A673 (cell line): ENCODE data around the gene ATP6V1A. TPM values are rescaled to one million over a fixed set of nuclear protein-coding genes. Genes with fewer than 3 reads are reported as not detected.

Experiments used
- BruUV-seq: library from RNA; stranded (reverse); fragments of 400-500 nt; replicated peaks from 2 replicates; lab custom pipeline; 2021; lab: Mats Ljungman, UMichigan
- CTCF ChIA-PET: fragments of 300-600 bp; sonication (Branson Sonifier 250); formaldehyde crosslinking; loops from one replicate; lab custom pipeline; 2022; ENCODE audit warnings: antibody characterized with exemption; lab: Charles Lee
- POLR2A ChIA-PET: fragments of 300-600 bp; sonication (Branson Sonifier 250); formaldehyde crosslinking; loops from one replicate; lab custom pipeline; 2022; ENCODE audit warnings: antibody characterized with exemption; ENCODE audit not compliant: low non-redundant PET; lab: Charles Lee
- DNase-seq: peaks from one replicate; pipeline ENCODE4 v3.0.0-alpha.2; 2015; ENCODE audit warnings: low spot score
- H3K27ac ChIP-seq: fragments of 200-600 bp; sonication (generic); 2 replicates; pipeline ENCODE4 v1.5.1; 2016; ENCODE audit warnings: mixed run types, low read depth, mild to moderate bottlenecking, mixed read lengths, antibody characterized with exemption, low read length; ENCODE audit not compliant: poor library complexity, severe bottlenecking
- H3K27me3 ChIP-seq: fragments of 200-600 bp; sonication (generic); replicated peaks from 2 replicates; pipeline ENCODE4 v1.6.1; 2017; ENCODE audit warnings: mixed run types, low read depth, mild to moderate bottlenecking, mixed read lengths, antibody characterized with exemption, low read length; ENCODE audit not compliant: insufficient read depth, poor library complexity
- H3K36me3 ChIP-seq: fragments of 200-600 bp; sonication (generic); 2 replicates; pipeline ENCODE4 v1.6.1; 2016; ENCODE audit warnings: mixed run types, mild to moderate bottlenecking, mixed read lengths, antibody characterized with exemption, low read length; ENCODE audit not compliant: insufficient read depth, poor library complexity, severe bottlenecking
- H3K4me1 ChIP-seq: fragments of 200-600 bp; sonication (generic); 2 replicates; pipeline ENCODE4 v1.6.1; 2017; ENCODE audit warnings: mixed run types, mild to moderate bottlenecking, mixed read lengths, antibody characterized with exemption, low read length; ENCODE audit not compliant: insufficient read depth, poor library complexity, severe bottlenecking
- H3K4me3 ChIP-seq: fragments of 200-600 bp; sonication (generic); 2 replicates; pipeline ENCODE4 v1.5.1; 2016; ENCODE audit warnings: low read depth, mixed run types, mild to moderate bottlenecking, mixed read lengths, low read length; ENCODE audit not compliant: poor library complexity, severe bottlenecking
- H3K9me3 ChIP-seq: fragments of 200-600 bp; sonication (generic); 2 replicates; pipeline ENCODE4 v1.6.1; 2016; ENCODE audit warnings: mixed run types, low read depth, mild to moderate bottlenecking, mixed read lengths, antibody characterized with exemption, low read length; ENCODE audit not compliant: poor library complexity, severe bottlenecking
- EZH2 ChIP-seq: fragments of 200-600 bp; sonication (generic); IDR thresholded peaks from 2 replicates; pipeline ENCODE4 v1.6.1; 2017; ENCODE audit warnings: borderline replicate concordance, low read depth, mild to moderate bottlenecking, mixed read lengths, antibody characterized with exemption, low read length; ENCODE audit not compliant: poor library complexity, severe bottlenecking
- intact Hi-C: fragments of 100-400 bp; cut with micrococcal nuclease; formaldehyde crosslinking; loops from one replicate; pipeline ENCODE4 v1.10.0; 2022; ENCODE audit not compliant: unreplicated experiment
- total RNA-seq: library from RNA; stranded (reverse); gene quantifications from 2 replicates; pipeline ENCODE4 v1.2.3, GENCODE V29; 2021
- TF ChIP-seq, protein P1 (sequence below): fragments of 300-800, 200-600 bp; sonication (generic); conservative IDR thresholded peaks from 2 replicates; pipeline ENCODE4 v1.5.1; 2017; ENCODE audit warnings: low read depth, mild to moderate bottlenecking, antibody characterized with exemption, low read length, moderate library complexity, mixed read lengths

ATP6V1A gene
- total RNA-seq, 1 experiment from 2014 or later: 69.4 TPM

DNA sequence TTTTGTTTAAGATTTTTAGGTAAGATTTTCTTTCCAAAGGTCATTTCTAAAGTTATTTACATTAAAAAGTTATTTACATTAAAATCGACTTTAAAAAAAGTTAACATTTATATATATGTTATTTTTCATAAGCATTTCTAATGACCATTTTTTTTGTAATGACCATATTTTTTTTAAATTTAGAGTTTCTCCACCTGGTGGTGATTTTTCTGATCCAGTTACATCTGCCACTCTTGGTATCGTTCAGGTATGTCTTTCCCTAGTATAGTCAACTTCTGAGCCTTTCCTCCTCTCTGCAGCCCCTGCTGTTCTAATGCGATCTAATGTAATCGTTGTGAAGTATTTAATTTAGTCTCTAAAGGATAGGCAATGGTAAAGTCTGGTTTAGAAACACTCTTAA lies 48.9 kb downstream of the ATP6V1A start:
- H3K9me3 ChIP-seq: no peaks in the 10 kb centered on the region
- intact Hi-C loops: no loop called here
- CTCF ChIA-PET: no interaction called here

DNA sequence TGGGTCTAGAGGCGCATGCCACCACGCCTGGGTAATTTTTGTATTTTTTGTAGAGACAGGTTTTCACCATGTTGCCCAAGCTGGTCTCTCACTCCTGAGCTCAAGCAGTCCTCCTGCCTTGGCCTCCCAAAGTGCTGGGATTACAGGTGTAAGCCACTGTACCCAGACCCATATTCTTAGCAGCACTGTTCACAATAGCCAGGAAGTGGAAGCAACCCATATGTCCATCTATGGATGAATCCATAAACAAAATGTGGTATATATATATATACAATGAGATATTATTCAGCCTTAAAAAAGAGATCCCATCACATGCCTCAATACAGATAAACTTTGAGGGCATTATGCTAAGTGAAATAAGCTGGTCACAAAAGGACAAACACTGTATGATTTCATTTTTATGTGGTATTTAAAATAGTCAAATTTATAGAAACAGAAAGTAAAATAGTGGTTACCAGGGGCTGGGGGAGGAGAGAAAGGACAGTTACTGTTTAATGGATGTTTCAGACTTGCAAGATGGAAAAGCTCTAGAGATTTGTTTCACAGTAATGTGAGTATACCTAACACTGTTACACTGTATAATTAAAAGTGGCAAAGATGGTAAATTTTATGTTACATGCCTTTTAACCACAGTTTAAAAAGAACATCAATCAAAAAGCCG lies 56.1 kb downstream of the ATP6V1A start:
- TF ChIP-seq EZH2: no peak
- TF ChIP-seq, protein P1, sequence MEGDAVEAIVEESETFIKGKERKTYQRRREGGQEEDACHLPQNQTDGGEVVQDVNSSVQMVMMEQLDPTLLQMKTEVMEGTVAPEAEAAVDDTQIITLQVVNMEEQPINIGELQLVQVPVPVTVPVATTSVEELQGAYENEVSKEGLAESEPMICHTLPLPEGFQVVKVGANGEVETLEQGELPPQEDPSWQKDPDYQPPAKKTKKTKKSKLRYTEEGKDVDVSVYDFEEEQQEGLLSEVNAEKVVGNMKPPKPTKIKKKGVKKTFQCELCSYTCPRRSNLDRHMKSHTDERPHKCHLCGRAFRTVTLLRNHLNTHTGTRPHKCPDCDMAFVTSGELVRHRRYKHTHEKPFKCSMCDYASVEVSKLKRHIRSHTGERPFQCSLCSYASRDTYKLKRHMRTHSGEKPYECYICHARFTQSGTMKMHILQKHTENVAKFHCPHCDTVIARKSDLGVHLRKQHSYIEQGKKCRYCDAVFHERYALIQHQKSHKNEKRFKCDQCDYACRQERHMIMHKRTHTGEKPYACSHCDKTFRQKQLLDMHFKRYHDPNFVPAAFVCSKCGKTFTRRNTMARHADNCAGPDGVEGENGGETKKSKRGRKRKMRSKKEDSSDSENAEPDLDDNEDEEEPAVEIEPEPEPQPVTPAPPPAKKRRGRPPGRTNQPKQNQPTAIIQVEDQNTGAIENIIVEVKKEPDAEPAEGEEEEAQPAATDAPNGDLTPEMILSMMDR: no peak
- Histone ChIP-seq H3K36me3 (peaks cover 40% of the 10 kb centered on the region), H3K9me3 (no peaks in the 10 kb centered on the region), H3K27ac (no peak overlapping the region), H3K4me3 (no peak overlapping the region), H3K27me3 (no peaks in the 10 kb centered on the region), H3K4me1 (no peaks in the 10 kb centered on the region)
- CTCF ChIA-PET: no interaction called here
- BruUV-seq: no TSS peak
- intact Hi-C loops: no loop called here
- POLR2A ChIA-PET: no interaction called here
- DNase-seq: no peak

More for the DNA sequence above, 48.9 kb downstream of the ATP6V1A start:
- POLR2A ChIA-PET: no interaction called here
- no peak for DNase-seq
- Histone ChIP-seq H3K4me1 (no peaks in the 10 kb centered on the region), H3K27ac (no peak overlapping the region), H3K4me3 (no peak overlapping the region), H3K27me3 (no peaks in the 10 kb centered on the region), H3K36me3 (peaks cover 20% of the 10 kb centered on the region)
- TF ChIP-seq, protein P1: 0 out of 2 replicates have a peak, but pooled peaks have one; percentile 9
- TF ChIP-seq EZH2: no peak
- no TSS peak for BruUV-seq

DNA sequence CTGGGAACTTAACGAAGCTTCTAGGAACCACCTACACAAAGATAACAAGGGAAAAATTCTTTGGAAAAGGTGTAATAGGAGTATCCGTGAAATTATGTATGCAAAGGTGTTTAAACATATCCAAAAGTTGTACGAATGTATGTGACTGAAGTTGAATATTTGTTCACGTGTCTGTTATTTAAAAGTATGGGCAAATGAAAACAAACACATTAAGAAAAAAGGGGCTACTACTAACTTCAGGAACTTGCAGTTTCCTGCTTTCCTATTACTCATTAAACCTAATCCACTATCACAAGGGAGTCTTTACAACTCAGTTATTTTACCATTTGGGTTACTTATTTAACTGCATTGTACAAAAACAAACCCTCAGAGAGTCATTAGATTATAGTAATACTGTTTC lies 57.8 kb downstream of the ATP6V1A start:
- Histone ChIP-seq H3K27ac (no peak overlapping the region), H3K27me3 (no peaks in the 10 kb centered on the region), H3K4me1 (no peaks in the 10 kb centered on the region), H3K36me3 (peaks cover 30% of the 10 kb centered on the region), H3K4me3 (no peak overlapping the region), H3K9me3 (no peaks in the 10 kb centered on the region)
- DNase-seq: no peak
- CTCF ChIA-PET: no interaction called here
- intact Hi-C loops: no loop called here
- POLR2A ChIA-PET: interaction anchor here (0.6 kb wide), 1 partner anchor 14 kb away, joined by 5 read pairs; no protein-coding TSS in a partner anchor
- TF ChIP-seq EZH2: no peak
- TF ChIP-seq, protein P1: no peak
- no TSS peak for BruUV-seq
